Fibroblast of peridontal ligament (primary cell): ENCODE measurements around the gene NASP.

Source experiments
- DNase-seq: peaks from one replicate; pipeline ENCODE4 v3.0.0-alpha.2; 2010; ENCODE audit errors: extremely low read depth

NASP gene, protein sequence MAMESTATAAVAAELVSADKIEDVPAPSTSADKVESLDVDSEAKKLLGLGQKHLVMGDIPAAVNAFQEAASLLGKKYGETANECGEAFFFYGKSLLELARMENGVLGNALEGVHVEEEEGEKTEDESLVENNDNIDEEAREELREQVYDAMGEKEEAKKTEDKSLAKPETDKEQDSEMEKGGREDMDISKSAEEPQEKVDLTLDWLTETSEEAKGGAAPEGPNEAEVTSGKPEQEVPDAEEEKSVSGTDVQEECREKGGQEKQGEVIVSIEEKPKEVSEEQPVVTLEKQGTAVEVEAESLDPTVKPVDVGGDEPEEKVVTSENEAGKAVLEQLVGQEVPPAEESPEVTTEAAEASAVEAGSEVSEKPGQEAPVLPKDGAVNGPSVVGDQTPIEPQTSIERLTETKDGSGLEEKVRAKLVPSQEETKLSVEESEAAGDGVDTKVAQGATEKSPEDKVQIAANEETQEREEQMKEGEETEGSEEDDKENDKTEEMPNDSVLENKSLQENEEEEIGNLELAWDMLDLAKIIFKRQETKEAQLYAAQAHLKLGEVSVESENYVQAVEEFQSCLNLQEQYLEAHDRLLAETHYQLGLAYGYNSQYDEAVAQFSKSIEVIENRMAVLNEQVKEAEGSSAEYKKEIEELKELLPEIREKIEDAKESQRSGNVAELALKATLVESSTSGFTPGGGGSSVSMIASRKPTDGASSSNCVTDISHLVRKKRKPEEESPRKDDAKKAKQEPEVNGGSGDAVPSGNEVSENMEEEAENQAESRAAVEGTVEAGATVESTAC

DNA sequence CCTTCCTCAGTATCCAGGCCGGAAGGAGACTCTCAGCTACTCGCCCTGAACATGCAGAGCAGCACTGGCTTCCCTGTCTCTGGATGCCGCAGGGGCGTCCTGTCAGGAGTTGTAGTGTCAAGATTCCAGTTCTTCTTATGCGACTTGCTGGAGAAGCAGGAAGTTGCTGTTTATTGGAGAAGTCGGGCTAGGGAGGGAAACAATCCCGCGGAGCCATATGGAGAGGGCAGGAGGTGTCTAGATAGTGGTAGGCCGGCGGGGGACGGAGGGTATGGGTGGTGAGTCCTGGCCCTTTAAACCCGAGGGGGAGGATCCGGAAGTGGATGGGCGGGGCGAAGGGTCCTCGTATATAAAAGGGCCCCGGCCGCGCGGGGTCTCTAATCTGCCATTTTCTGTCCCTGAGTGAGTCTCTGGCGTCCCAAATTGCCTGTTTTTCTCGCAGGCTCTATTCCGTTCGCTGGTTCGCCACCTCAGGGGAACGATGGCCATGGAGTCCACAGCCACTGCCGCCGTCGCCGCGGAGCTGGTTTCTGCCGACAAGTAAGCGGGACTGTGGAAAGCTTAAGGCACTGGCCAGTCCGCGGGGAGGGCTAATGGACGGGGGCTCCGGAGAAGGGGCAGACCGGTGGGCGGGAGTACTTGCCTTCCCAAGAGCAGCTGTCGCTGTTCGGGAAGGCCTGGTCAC is at the start of gene NASP:
Gene NASP, plus strand, starts transcription at position 376 of the 685 bp plus-strand sequence. Its CDS starts 106 bp downstream, at position 482.
- peak; percentile 74 for DNase-seq

DNA sequence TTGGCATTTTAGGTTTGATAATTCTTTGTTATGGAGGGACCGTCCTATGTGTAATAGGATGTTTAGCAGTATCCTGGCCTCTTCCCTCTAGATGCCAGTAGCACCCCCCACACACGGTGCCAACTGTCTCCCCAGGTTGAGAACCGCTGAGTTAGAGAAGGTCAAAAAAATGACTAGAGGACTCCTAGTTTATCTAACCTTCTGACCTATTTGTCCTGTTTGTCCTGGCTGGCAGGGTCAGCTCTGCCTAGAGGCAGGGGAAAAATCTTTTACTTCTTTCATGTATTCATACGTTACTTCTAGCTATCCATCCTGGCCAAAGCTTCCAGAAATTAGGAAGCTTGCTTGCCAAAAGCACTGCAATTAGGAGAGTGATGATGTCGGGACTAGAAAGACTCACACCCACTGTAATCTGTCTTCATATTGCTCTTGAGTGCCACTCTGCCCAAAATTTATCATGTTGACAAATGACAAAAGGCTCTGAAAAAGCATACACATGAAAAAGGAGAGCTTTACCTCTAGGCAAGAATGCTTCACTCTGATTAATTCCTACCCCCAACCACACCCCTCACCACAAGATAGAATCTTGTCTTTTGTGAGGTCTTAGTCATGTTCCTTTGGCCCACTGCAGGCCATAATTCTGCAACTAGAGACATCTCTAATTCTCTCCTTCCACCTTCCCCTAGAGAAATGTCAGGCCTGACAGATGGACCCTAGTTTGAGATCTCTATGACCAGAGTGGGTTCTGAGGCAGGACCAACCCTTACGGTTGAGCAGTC is 47.7 kb upstream of the NASP start:
- no peak for DNase-seq

DNA sequence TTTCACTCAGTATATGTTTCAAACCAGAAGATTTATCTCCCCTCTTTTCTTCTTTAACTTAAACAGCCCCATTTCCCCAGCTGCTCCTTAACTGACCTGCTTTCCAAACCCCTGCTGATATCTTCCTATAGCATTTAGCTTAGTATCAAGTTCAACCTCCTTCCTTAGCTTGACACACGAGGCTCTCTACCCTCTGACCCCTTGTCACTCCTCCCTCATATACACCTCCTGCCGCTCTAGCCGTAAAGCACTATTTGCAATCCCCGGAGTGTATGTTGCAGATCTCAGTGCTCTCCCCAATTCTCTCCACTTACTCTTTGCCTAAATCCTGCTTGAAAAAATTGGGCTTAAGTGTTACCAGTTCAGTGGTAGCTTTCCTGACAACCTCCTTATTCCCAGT is 47.0 kb upstream of the NASP start:
- DNase-seq, result no peak

DNA sequence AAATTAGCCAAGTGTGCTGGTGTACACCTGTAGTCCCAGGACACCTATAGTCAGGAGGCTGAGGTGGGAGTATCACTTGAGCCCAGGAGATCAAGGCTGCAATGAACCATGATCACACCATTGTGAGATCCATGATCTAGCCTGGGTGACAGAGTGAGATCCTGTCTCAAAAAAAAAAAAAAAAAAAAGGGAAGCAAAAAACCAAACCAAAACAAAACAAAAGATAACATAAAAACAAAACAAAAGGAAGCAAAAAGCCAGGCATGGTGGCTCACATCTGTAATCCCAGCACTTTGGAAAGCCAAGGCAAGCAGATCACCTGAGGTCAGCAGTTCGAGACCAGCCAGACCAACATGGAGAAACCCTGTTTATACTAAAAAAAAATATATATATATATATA is 42.6 kb upstream of the NASP start:
- DNase-seq, result no peak

DNA sequence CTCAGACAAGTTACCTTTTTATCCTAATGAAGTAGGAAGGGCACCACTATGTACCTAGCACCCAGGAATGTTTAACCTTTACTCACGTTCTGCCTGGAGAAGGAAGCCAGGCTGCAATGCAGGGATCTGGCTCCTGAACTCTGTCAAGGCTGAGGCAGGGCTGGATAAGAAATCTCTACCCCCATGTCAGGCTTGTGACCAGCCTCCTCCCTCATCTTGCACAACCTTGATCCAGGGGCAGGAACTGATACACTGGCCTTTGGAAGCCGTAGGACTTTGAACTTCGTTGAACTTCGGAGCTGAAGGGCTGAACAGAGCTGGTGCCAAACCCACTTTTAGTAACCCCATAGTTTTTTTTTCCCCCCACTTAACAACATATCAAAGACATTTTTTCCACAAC is 41.2 kb upstream of the NASP start:
- DNase-seq, result no peak

DNA sequence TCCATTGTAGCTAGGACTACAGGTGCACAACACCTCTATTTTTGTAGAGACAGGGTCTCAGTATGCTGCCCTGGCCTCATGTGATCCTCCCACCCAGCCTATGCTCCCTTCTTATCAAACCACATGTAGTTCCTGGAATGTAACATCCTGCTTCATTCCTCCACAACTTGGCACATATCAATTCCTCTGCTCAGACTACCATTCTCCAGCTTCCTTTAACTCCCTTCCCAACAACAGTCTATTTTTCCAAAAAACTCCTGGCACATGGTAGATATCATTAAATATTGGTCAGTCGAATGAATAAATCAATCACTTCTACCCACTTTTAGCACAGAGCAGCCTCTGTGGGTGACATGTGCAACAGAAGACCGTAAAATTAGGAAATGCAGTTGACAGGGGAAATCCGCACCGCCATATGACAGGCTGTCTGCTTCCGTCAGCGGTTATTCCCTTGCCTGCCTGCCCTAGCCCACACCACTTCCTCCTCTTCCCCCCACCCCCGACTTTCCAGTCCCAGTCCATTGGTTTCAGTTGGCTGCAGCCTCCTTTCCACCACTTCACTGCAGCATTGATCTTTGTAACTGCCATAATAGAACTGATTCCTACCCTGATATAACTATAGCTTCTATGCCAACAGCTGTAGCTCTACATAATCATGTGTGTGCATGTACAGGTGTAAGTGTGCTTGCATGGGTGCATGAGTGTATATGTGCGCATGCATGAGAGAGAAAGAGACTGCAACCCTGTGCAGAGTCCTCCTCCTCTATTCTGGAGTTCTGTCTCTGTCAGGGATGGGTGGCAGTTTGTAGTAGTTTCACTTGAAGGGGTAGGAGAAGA is 40.0 kb upstream of the NASP start:
- DNase-seq, result no peak

DNA sequence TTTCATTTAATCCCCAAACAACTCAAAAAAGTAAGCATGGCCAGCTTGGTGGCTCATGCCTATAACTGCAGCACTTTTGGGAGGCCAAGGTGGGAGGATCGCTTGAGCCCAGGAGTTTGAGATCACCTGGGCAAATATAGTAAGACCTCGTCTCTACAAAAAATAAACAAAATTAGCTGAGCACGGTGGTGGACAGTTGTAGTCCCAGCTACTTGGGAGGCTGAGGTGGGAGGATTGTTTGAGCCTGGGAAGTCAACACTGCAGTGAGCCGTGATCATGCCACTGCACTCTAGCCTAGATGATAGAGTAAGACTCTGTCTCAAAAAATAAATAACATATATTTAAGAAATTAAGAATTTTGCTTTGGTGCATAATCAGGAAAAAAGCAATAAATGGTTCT is 39.3 kb upstream of the NASP start:
- DNase-seq, result no peak

DNA sequence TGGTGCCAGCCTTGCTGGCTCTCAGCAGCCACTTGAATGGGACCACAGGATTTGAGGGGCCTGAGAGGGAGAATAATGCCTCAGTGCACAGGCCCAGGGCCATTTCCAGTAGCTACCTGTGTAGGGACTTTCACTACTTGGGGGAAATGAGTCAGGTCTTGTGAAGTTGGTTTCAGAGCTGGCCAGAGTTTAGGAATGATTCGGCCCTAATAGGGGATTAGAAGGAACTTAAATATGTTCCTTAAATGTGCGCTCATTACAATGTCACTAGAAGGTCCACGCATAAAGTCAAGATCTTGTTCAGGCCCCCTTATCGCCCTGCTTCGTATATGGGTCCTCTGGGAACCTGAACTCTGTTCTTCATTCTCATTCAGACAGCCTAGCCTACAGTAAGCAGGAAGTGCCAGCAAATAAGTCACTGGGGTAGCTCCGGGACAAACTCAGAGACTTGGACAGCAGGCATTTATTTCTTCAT is 38.8 kb upstream of the NASP start:
- no peak for DNase-seq

DNA sequence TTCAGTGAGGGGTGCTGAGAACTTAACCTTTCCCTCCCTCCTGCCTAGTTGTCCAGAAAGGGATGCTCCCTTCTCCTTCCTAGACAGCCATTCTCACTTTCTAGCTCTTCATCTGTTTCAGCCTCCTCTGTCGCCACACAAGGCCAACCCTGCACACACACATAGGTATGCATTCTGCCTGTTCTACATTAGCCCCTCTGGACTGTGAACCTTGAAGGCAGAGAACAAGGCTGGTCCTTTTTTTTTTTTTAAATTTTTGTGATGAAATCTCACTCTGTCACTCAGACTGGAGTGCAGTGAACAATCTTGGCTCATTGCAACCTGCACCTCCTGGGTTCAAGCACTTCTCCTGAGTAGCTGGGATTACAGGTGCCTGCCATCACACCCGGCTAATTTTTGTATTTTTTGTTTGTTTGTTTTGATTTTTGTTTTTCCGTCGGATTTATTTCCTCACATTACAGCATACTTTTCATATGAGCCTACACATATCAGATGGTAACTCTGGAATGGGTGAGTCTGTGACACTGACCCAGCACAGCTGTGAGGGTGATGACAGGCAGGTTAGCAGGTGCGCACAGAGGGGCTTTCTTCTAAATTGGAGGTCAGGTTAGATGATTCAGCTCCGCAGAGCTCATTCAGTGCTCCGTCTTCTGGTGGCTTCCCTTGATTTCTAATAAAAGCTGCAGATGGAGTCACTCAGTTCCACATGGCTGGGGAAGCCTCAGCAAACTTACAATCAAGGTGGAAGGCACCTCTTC is 38.1 kb upstream of the NASP start:
- DNase-seq, result no peak

DNA sequence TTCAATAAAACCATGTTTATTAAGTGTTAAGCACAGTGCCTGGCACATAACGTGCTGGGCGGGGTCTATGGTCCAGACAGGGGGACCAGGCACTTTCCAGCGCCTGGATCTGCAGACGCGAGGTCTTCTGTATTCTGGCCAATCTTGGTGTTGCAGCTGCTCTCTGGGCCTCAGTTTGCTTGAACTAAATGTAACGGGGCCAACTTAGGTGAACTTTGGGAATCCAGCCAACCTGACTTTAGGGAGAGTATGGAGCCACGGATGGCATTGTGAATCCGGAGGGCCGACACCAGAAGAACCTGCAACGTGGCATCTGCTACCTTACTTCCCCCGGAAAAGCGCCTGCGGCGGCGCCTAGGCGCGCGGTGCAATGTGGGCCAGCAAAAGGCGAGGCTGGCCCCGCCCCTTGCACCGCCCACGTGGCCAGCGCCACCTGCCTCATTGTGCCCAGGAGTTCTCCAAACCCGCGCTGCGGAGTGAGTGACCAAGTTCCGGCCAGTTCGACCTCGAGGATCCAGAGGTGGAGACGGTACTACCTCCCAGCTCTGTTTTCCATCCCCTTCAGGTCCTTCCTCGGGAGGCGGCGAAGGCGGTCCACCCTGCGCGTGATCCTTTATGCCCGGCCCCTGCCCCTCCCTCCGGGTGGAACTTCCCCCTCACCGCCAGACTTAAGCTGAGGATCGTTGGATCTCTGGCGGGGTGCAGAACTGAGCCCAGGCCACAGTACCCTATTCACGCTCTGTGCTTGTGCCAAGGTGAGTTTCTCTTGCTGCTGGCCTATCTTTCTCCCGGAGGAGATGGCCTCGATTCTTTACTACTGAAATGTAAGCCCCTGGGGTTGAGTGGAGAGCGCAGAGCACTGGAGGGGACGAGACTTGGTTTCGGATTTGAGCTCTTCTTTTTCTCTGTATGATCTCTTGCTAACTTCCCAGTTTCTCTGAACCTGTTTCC is 33.2 kb upstream of the NASP start, which contains the start of gene AKR1A1:
Gene AKR1A1, plus strand, starts transcription at position 426 of the 951 bp plus-strand sequence. CDS start 10,969 bp downstream, outside the sequence.
- peak; percentile 74 for DNase-seq

DNA sequence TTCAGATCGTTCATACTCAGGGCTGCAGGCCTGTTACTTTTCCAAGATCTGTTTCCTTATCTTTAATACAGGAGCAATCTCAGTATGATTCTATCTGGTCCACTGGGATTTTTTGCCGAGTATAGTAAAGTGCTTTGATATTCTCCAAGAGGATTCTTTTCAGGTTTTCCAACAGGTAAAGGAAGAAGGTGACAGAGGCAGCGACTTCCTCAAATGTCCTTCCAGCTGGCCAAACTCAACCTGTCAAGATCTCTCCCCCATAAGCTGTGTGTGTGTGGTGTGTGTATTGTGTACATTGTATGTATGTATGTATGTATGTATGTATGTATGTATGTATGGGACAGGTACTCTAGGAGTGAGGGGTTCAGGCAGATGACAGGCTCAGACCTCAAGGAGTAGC is 32.2 kb upstream of the NASP start:
- DNase-seq, result no peak

DNA sequence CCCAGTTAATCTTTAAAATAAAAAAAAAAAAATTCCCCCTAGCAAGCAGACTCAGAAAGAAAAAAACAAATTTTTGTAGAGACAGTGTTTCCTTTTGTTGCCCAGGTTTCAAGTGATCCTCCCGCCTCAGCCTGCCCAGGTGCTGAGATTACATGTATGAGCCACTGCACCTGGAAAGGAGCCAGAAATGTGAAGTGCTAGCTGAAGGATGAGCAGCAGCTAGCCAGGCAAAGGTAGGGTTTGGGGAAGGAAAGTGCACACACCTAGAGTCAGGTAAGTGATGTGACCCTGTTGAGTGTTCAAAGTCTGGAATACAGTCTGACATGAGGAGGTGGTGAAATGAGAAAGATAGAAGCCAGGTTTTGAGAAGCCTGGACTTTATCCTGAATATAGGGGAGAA is 31.5 kb upstream of the NASP start:
- no peak for DNase-seq

DNA sequence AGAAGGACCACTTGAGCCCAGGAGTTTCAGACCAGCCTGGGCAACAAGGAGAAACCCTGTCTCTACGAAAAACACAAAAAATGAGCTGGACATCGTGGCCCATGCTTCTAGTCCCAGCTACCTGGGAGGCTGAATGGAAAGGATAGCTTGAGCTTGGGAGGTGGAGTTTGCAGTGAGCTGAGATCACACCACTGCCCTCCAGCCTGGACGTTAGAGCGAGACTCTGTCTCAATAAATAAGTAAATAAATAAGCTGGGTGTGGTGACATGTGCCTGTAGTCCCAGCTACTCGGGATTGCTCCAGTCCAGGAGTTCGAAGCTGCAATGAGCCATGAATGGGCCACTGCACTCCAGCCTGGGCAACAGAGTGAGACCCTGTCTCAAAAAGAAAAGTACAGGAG is 29.6 kb upstream of the NASP start:
- DNase-seq, result no peak

DNA sequence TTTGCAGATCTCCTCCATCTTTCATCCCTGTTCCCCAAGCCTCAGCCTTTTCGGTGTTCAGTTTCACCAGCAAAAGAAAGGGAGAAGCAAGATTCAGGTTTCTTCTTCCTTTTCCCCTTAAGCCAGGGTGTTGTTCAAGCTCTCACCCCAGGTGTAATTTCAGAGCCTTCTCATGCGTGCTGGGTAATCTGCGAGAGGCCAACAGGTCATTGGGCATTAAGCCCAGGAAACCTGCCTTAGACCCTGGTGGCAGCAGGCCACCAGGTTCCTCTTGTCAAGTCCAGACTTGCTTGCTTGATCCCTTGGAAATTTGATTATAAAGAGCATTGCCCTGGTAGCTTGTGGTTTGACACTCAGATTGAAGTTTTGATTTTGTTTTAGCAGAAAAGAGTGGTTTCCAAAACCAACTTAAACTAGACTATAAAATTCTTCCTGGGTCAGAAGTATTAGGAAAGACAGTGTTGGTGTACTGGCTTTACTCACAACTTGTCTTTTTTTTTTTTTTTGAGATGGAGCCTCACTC is 26.4 kb upstream of the NASP start:
- DNase-seq, result no peak

DNA sequence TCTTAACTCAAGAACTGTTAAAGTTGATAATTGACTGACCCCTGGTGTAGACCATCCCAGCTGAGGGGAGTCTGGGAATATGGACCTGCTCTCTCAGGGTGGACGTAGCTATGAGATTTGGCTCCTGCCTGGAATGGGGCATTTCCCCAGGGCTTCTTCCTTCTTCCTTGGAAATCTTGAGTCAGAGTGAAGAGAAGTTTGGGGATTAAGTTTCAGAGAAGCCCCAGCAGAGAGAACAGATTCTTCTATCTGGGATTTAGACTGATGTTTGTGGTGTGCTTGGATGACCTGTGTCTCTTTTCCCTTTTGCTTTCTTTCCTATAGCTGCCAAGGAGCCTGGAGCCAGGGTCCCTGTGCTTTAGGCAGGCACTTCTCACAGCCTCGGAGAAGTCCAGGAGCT is 20.0 kb upstream of the NASP start:
- peak; percentile 35 for DNase-seq

DNA sequence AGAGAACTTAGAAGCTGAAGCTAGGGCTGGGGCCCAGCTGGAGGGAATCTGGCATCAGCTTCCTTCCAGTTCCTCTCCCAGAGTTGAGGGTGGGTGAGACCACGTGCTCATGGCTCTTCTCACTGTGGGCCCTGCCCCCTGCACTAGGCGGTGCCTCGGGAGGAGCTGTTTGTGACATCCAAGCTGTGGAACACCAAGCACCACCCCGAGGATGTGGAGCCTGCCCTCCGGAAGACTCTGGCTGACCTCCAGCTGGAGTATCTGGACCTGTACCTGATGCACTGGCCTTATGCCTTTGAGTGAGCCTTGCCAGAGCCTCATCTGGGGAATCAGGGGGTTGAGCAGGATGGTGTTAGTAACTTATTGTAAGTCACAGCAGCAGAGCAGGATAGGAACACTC is 17.1 kb upstream of the NASP start:
- DNase-seq, result no peak

DNA sequence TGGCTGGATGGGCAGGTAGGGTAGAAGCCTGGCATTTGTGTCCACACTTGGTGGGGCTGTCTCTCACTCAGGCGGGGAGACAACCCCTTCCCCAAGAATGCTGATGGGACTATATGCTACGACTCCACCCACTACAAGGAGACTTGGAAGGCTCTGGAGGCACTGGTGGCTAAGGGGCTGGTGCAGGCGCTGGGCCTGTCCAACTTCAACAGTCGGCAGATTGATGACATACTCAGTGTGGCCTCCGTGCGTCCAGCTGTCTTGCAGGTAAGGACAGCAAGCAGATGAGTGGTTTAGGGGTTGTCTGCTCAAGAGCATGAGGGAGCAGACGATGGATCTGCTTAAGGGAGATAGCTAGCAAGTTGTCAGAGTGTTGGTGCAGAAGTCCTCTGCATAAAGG is 15.9 kb upstream of the NASP start:
- DNase-seq, result no peak

DNA sequence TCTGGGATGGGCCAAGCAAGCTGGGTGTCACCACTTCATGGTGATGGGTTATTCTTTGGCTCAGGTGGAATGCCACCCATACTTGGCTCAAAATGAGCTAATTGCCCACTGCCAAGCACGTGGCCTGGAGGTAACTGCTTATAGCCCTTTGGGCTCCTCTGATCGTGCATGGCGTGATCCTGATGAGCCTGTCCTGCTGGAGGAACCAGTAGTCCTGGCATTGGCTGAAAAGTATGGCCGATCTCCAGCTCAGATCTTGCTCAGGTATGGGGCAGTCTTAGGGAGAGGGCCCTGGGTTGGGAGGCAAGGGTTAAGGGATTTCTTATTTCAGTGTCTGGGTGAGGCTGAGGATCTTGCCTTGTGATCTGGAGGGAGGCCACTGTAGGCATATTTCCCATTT is 15.4 kb upstream of the NASP start:
- DNase-seq, result no peak

DNA sequence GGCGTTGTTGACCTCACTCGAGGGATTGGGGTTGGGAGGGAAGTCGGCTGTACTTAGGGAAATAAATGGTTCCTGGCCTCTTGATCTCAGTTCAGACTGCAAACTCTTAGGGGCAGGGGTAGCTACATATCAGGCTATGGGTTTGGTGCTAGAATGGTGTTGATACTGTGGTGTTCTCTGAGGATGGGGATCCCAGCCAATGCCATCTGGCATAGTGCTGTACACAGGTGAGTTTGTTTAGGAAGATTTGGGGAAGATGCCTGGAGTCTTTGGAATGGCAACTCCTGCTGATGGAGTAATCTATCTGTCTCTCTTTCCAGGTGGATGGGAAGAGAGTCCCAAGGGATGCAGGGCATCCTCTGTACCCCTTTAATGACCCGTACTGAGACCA is 14.3 kb upstream of the NASP start:
- no peak for DNase-seq
